Measurements from ENCODE around the gene OTC. TPM values are rescaled to one million over a fixed set of nuclear protein-coding genes. Genes with fewer than 3 reads are reported as not detected.

The OTC gene
- total RNA-seq (2021; ENCODE audit: unreplicated experiment): not detected
- 0.08 TPM in 1 of 2 replicates, not detected in the other for polyA plus RNA-seq (2012)
- not detected for Bru-seq, nascent RNA
- BruChase-seq, experiment 1, labeled RNA remaining after a 6-hour chase: not detected
- BruChase-seq, experiment 2, labeled RNA remaining after a 2-hour chase: percentile 17 among the genes with signal in this experiment
- long read RNA-seq: 0 reads

GRCh38 chrX:38352362-38352761, at the start of gene OTC:
Gene OTC, plus strand, starts transcription at chrX:38352604. Its CDS starts 93 bp downstream, at chrX:38352697.
- no peaks in the 10 kb centered on the region for H3K79me2 ChIP-seq (ENCODE audit: insufficient read depth, low read length)
- RAD21 ChIA-PET (ENCODE audit: low non-redundant PET in 1 of 2, low total read pairs in 2 of 2, uncharacterized antibody in 2 of 2, unreplicated experiment in 2 of 2): no interaction called here
- no peak for ATAC-seq
- no peaks in the 10 kb centered on the region for H3K9me2 ChIP-seq (ENCODE audit: insufficient read depth)
- H3K9me3 ChIP-seq (ENCODE audit: control insufficient read depth in 1 of 2, insufficient read depth in 1 of 2, low read depth in 1 of 2, low read length in 2 of 2): no peaks in the 10 kb centered on the region
- no peak within 1 kb of the TSS for H2AFZ ChIP-seq (ENCODE audit: low read depth, low read length, poor library complexity, severe bottlenecking)
- H3K9ac ChIP-seq (ENCODE audit: low read length): no peak within 1 kb of the TSS
- H3K36me3 ChIP-seq (ENCODE audit: control insufficient read depth in 1 of 2, insufficient read depth in 2 of 2, low read length in 2 of 2): no peaks in the 10 kb centered on the region
- H3K4me1 ChIP-seq (ENCODE audit: control insufficient read depth in 1 of 2, insufficient read depth in 2 of 2, low read length in 2 of 2): no peaks in the 10 kb centered on the region
- DNase-seq (ENCODE audit: low read depth, low spot score): no peak
- H3K4me3 ChIP-seq (replicated peaks in 1 of 2; ENCODE audit: low read depth in 1 of 2, low read length in 2 of 2): no peak within 1 kb of the TSS
- no peak within 1 kb of the TSS for H3K4me2 ChIP-seq (ENCODE audit: low read length)
- no peaks in the 10 kb centered on the region for H3K27me3 ChIP-seq (ENCODE audit: insufficient read depth, low read length)
- H4K20me1 ChIP-seq (ENCODE audit: insufficient read depth): no peaks in the 10 kb centered on the region
- POLR2A ChIA-PET: no interaction called here
- TF ChIP-seq, protein P1, sequence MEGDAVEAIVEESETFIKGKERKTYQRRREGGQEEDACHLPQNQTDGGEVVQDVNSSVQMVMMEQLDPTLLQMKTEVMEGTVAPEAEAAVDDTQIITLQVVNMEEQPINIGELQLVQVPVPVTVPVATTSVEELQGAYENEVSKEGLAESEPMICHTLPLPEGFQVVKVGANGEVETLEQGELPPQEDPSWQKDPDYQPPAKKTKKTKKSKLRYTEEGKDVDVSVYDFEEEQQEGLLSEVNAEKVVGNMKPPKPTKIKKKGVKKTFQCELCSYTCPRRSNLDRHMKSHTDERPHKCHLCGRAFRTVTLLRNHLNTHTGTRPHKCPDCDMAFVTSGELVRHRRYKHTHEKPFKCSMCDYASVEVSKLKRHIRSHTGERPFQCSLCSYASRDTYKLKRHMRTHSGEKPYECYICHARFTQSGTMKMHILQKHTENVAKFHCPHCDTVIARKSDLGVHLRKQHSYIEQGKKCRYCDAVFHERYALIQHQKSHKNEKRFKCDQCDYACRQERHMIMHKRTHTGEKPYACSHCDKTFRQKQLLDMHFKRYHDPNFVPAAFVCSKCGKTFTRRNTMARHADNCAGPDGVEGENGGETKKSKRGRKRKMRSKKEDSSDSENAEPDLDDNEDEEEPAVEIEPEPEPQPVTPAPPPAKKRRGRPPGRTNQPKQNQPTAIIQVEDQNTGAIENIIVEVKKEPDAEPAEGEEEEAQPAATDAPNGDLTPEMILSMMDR (IDR thresholded peaks at IDR 0.05 in 2 of 3, conservative IDR thresholded peaks at IDR 0.05 in 1 of 3; ENCODE audit: borderline replicate concordance in 1 of 3, insufficient read depth in 1 of 3, low read depth in 2 of 3, low read length in 2 of 3): no peak
- TF ChIP-seq CEBPB (IDR thresholded peaks at IDR 0.05; ENCODE audit: low read depth): no peak
- TF ChIP-seq, protein P2, sequence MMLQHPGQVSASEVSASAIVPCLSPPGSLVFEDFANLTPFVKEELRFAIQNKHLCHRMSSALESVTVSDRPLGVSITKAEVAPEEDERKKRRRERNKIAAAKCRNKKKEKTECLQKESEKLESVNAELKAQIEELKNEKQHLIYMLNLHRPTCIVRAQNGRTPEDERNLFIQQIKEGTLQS (IDR thresholded peaks at IDR 0.05): no peak
- no peak for TF ChIP-seq EGR1 (IDR thresholded peaks at IDR 0.05; ENCODE audit: low read depth)
- no peak for TF ChIP-seq YY1 (IDR thresholded peaks at IDR 0.05; ENCODE audit: extremely low read depth, insufficient replicate concordance, low read depth, low read length)
- TF ChIP-seq ZNF274 (IDR thresholded peaks at IDR 0.05; ENCODE audit: low read depth, low read length): no peak
- no peak for TF ChIP-seq REST (IDR thresholded peaks at IDR 0.05; ENCODE audit: low read depth)
- TF ChIP-seq ZFX (IDR thresholded peaks at IDR 0.05): no peak
- no peak for TF ChIP-seq CBX3 (IDR thresholded peaks at IDR 0.05; ENCODE audit: low read depth)
- no peak for TF ChIP-seq EZH2phosphoT487 (IDR thresholded peaks at IDR 0.05; ENCODE audit: borderline replicate concordance)
- CTCF ChIA-PET: no interaction called here
- intact Hi-C loops (cut with micrococcal nuclease): no loop called here
- H3K27ac ChIP-seq (ENCODE audit: low read depth, low read length): no peak within 1 kb of the TSS
- no TSS peak for BruUV-seq (replicated peaks)

Measured in HCT116 (cell line).